HEK293 (cell line): ENCODE data around the gene GPR160.
A peak's percentile ranks its signal among the peaks of the same experiment; 100 is the strongest.

Source experiments
- CTCF ChIA-PET: fragments of 350-600 bp; formaldehyde crosslinking; extraction: SDS; loops from one replicate; lab custom pipeline; 2021; ENCODE audit warnings: antibody characterized with exemption; lab: Yijun Ruan, JAX
- POLR2A ChIA-PET: fragments of 300-600 bp; formaldehyde crosslinking; extraction: SDS; loops from one replicate; lab custom pipeline; 2020; ENCODE audit warnings: antibody characterized with exemption, inconsistent platforms; lab: Yijun Ruan, JAX
- H3K27ac ChIP-seq: fragments of 200-500 bp; sonication (Bioruptor generic); 2 replicates; pipeline ENCODE4 v1.5.1; 2014; ENCODE audit warnings: low read depth, low read length, control low read depth, inconsistent platforms; ENCODE audit errors: extremely low read depth
- H3K36me3 ChIP-seq, 2 experiments: fragments of 200-500 bp in 1 of 2; sonication (Bioruptor generic) in 1 of 2; 1 replicate in 1 of 2; 2 replicates in 1 of 2; pipeline ENCODE4 v1.5.1; 2014 to 2017; ENCODE audit warnings: inconsistent platforms in 2 of 2, low read length in 2 of 2; ENCODE audit not compliant: control insufficient read depth in 2 of 2, insufficient read depth in 1 of 2
- H3K4me1 ChIP-seq: fragments of 200-500 bp; sonication (Bioruptor generic); 2 replicates; pipeline ENCODE4 v1.5.1; 2014; ENCODE audit warnings: mild to moderate bottlenecking, low read length, inconsistent platforms; ENCODE audit not compliant: control insufficient read depth, insufficient read depth
- H3K4me3 ChIP-seq: 2 replicates; pipeline ENCODE4 v1.5.1; 2011; ENCODE audit warnings: low read depth, mild to moderate bottlenecking, control low read depth, low read length, moderate library complexity
- H3K9me3 ChIP-seq: fragments of 200-500 bp; sonication (Bioruptor generic); 2 replicates; pipeline ENCODE4 v1.5.1; 2014; ENCODE audit warnings: low read depth, low read length, inconsistent platforms; ENCODE audit not compliant: control insufficient read depth, insufficient read depth
- GLI2 ChIP-seq: fragments of 450-650 bp; formaldehyde crosslinking; IDR thresholded peaks from 2 replicates; pipeline ENCODE4; 2017; ENCODE audit warnings: missing biosample characterization, missing genetic modification characterization, low read depth, borderline replicate concordance
- GLI4 ChIP-seq: fragments of 450-650 bp; formaldehyde crosslinking; IDR thresholded peaks from 2 replicates; pipeline ENCODE4 v1.5.1; 2016; ENCODE audit warnings: missing biosample characterization, missing genetic modification characterization
- RBAK ChIP-seq: fragments of 450-650 bp; formaldehyde crosslinking; IDR thresholded peaks from 2 replicates; pipeline ENCODE4 v1.5.1; 2016; ENCODE audit warnings: missing biosample characterization, missing genetic modification characterization
- SCRT1 ChIP-seq: fragments of 450-650 bp; formaldehyde crosslinking; IDR thresholded peaks from 2 replicates; pipeline ENCODE4 v1.5.1; 2016; ENCODE audit warnings: missing biosample characterization, missing genetic modification characterization, borderline replicate concordance
- SCRT2 ChIP-seq: fragments of 450-650 bp; formaldehyde crosslinking; IDR thresholded peaks from 2 replicates; pipeline ENCODE4 v1.5.1; 2016; ENCODE audit warnings: missing biosample characterization, missing genetic modification characterization
- SP2 ChIP-seq: fragments of 450-650 bp; formaldehyde crosslinking; IDR thresholded peaks from 2 replicates; pipeline ENCODE4 v1.5.1; 2016; ENCODE audit warnings: missing biosample characterization, missing genetic modification characterization
- ZNF10 ChIP-seq: fragments of 450-650 bp; formaldehyde crosslinking; IDR thresholded peaks from 2 replicates; pipeline ENCODE4 v1.5.1; 2017; ENCODE audit warnings: missing biosample characterization, missing genetic modification characterization
- ZNF132 ChIP-seq: fragments of 450-650 bp; formaldehyde crosslinking; IDR thresholded peaks from 2 replicates; pipeline ENCODE4 v1.5.1; 2017; ENCODE audit warnings: missing biosample characterization, missing genetic modification characterization, borderline replicate concordance
- ZNF155 ChIP-seq: fragments of 450-650 bp; formaldehyde crosslinking; IDR thresholded peaks from 2 replicates; pipeline ENCODE4 v1.5.1; 2016; ENCODE audit warnings: missing biosample characterization, missing genetic modification characterization
- ZNF324 ChIP-seq: fragments of 450-650 bp; formaldehyde crosslinking; IDR thresholded peaks from 2 replicates; pipeline ENCODE4 v1.5.1; 2016; ENCODE audit warnings: missing biosample characterization, missing genetic modification characterization
- ZNF37A ChIP-seq: fragments of 450-650 bp; IDR thresholded peaks from 2 replicates; pipeline ENCODE4 v1.5.1; 2018; ENCODE audit warnings: missing biosample characterization, missing genetic modification characterization
- ZNF404 ChIP-seq: fragments of 450-650 bp; formaldehyde crosslinking; IDR thresholded peaks from 2 replicates; pipeline ENCODE4 v1.5.1; 2017; ENCODE audit warnings: missing biosample characterization, missing genetic modification characterization
- ZNF48 ChIP-seq: fragments of 450-650 bp; formaldehyde crosslinking; IDR thresholded peaks from 2 replicates; pipeline ENCODE4 v1.5.1; 2016; ENCODE audit warnings: missing biosample characterization, missing genetic modification characterization
- ZNF510 ChIP-seq: fragments of 450-650 bp; formaldehyde crosslinking; IDR thresholded peaks from 2 replicates; pipeline ENCODE4 v1.5.1; 2018; ENCODE audit warnings: mild to moderate bottlenecking, missing genetic modification characterization, missing biosample characterization; ENCODE audit not compliant: insufficient replicate concordance
- ZNF558 ChIP-seq: fragments of 450-650 bp; formaldehyde crosslinking; IDR thresholded peaks from 2 replicates; pipeline ENCODE4 v1.5.1; 2016; ENCODE audit warnings: missing biosample characterization, missing genetic modification characterization
- ZNF585B ChIP-seq: fragments of 450-650 bp; formaldehyde crosslinking; IDR thresholded peaks from 2 replicates; pipeline ENCODE4 v1.5.1; 2016; ENCODE audit warnings: missing biosample characterization, missing genetic modification characterization
- ZNF600 ChIP-seq: fragments of 450-650 bp; formaldehyde crosslinking; IDR thresholded peaks from 2 replicates; pipeline ENCODE4 v1.5.1; 2016; ENCODE audit warnings: missing biosample characterization, missing genetic modification characterization
- ZNF629 ChIP-seq: fragments of 450-650 bp; formaldehyde crosslinking; IDR thresholded peaks from 2 replicates; pipeline ENCODE4 v1.5.1; 2017; ENCODE audit warnings: missing biosample characterization, missing genetic modification characterization
- ZNF658 ChIP-seq: fragments of 450-650 bp; formaldehyde crosslinking; IDR thresholded peaks from 2 replicates; pipeline ENCODE4; 2016; ENCODE audit warnings: missing biosample characterization, missing genetic modification characterization
- ZNF76 ChIP-seq: fragments of 450-650 bp; formaldehyde crosslinking; IDR thresholded peaks from 2 replicates; pipeline ENCODE4; 2016; ENCODE audit warnings: low read depth, missing biosample characterization, missing genetic modification characterization, borderline replicate concordance
- ZNF777 ChIP-seq: fragments of 450-650 bp; formaldehyde crosslinking; IDR thresholded peaks from 2 replicates; pipeline ENCODE4 v1.5.1; 2017; ENCODE audit warnings: missing biosample characterization, missing genetic modification characterization, borderline replicate concordance
- TF ChIP-seq, protein P1 (sequence below): fragments of 450-650 bp; formaldehyde crosslinking; IDR thresholded peaks from 2 replicates; pipeline ENCODE4 v1.5.1; 2016; ENCODE audit warnings: missing biosample characterization, missing genetic modification characterization, borderline replicate concordance
- TF ChIP-seq, protein P2 (sequence below): fragments of 450-650 bp; formaldehyde crosslinking; IDR thresholded peaks from 2 replicates; pipeline ENCODE4 v1.5.1; 2017; ENCODE audit warnings: missing biosample characterization, missing genetic modification characterization
- TF ChIP-seq, protein P3 (sequence below): fragments of 450-650 bp; formaldehyde crosslinking; IDR thresholded peaks from 2 replicates; pipeline ENCODE4 v1.5.1; 2016; ENCODE audit warnings: missing biosample characterization, missing genetic modification characterization
- TF ChIP-seq, protein P4 (sequence below): fragments of 450-650 bp; formaldehyde crosslinking; IDR thresholded peaks from 2 replicates; pipeline ENCODE4 v1.5.1; 2017; ENCODE audit warnings: missing biosample characterization, mild to moderate bottlenecking, missing genetic modification characterization, moderate library complexity
- TF ChIP-seq, protein P5 (sequence below): fragments of 450-650 bp; formaldehyde crosslinking; IDR thresholded peaks from 2 replicates; pipeline ENCODE4 v1.5.1; 2016; ENCODE audit warnings: missing biosample characterization, missing genetic modification characterization

Gene GPR160

DNA sequence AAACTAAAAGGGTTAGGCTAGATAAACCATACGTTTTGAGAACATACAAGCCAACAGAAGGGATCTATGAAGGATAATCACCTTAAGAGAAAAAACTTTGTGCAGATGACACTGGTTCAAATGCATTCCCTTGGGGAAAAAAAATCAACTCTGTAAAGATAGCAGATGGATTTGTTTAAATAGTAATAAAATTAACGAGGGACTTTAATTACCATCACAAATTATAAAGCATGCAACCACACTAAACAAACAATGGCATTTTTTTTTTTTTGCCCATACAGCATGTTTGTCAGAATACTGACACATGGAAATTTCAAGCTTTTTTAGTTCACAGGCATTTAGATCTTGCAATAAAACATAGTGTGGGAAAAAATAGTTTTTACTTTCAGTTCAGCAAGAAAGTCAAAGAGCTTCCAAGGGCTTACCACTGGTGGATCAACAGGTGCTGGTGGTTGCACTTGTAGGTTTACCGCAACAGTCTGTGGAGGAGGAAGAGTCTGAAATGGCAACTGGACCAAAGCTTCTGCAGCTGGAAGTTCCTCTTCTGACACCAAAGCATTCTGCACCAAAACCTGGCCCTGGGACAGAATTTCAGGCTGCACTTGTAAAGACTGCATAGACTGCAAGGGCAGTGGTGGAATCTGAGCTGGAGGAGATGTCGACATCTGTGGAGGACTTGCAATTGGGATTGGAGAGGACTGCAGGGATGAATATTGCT is 90.6 kb downstream of the GPR160 start (continued):
- TF ChIP-seq SCRT2 (tag by site-specific recombination) = peak; percentile 98
- no peak for TF ChIP-seq ZNF37A (tag by site-specific recombination)
- TF ChIP-seq, all 188 proteins: peak for 4

DNA sequence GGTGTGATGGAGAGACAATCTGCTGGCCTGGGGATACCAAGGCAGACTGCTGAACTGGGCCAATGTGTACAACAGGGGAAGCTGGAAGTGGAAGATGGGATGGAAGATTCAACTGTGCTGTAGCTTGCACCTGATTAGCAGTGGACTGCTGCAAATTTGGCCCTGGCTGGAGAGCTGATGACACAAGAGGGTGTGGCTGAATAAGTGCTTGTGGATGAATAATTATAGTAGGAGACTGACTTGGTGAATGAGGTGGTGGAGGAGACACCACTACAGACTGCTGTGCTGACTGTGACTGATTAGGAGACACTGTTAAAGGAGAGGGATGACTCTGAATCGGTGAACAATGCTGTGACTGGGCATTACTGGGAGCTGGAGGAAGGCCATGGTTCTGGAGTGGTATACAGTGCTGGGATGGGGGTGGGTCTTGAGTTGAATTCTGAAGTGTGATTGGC is 91.2 kb downstream of the GPR160 start:
- Histone ChIP-seq H3K4me1 (no peaks in the 10 kb centered on the region), H3K27ac (no peak overlapping the region), H3K4me3 (no peak overlapping the region), H3K36me3 (peaks cover 0 to 24% of the 10 kb centered on the region in 2 experiments), H3K9me3 (no peaks in the 10 kb centered on the region)
- ChIA-PET CTCF (interaction anchor here (0.8 kb wide), 1 partner anchor 48 kb away, joined by 3 read pairs; no protein-coding TSS in a partner anchor), POLR2A (interaction anchor here (0.7 kb wide), 1 partner anchor 81 kb away, joined by 3 read pairs; no protein-coding TSS in a partner anchor)
- no peak for TF ChIP-seq SCRT1 (tag by site-specific recombination)
- no peak for TF ChIP-seq ZNF585B (tag by site-specific recombination)
- TF ChIP-seq GLI4 (tag by site-specific recombination) = no peak
- TF ChIP-seq, protein P1, sequence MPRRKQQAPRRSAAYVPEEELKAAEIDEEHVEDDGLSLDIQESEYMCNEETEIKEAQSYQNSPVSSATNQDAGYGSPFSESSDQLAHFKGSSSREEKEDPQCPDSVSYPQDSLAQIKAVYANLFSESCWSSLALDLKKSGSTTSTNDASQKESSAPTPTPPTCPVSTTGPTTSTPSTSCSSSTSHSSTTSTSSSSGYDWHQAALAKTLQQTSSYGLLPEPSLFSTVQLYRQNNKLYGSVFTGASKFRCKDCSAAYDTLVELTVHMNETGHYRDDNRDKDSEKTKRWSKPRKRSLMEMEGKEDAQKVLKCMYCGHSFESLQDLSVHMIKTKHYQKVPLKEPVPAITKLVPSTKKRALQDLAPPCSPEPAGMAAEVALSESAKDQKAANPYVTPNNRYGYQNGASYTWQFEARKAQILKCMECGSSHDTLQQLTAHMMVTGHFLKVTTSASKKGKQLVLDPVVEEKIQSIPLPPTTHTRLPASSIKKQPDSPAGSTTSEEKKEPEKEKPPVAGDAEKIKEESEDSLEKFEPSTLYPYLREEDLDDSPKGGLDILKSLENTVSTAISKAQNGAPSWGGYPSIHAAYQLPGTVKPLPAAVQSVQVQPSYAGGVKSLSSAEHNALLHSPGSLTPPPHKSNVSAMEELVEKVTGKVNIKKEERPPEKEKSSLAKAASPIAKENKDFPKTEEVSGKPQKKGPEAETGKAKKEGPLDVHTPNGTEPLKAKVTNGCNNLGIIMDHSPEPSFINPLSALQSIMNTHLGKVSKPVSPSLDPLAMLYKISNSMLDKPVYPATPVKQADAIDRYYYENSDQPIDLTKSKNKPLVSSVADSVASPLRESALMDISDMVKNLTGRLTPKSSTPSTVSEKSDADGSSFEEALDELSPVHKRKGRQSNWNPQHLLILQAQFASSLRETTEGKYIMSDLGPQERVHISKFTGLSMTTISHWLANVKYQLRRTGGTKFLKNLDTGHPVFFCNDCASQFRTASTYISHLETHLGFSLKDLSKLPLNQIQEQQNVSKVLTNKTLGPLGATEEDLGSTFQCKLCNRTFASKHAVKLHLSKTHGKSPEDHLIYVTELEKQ (tag by site-specific recombination) = no peak
- TF ChIP-seq SP2 (tag by site-specific recombination) = peak; percentile 35
- TF ChIP-seq ZNF600 (tag by site-specific recombination) = peak; percentile 75
- no peak for TF ChIP-seq GLI2 (tag by site-specific recombination)
- no peak for TF ChIP-seq ZNF558 (tag by site-specific recombination)
- 0 out of 2 replicates have a peak, but pooled peaks have one; percentile 10 for TF ChIP-seq ZNF629
- TF ChIP-seq, protein P2, sequence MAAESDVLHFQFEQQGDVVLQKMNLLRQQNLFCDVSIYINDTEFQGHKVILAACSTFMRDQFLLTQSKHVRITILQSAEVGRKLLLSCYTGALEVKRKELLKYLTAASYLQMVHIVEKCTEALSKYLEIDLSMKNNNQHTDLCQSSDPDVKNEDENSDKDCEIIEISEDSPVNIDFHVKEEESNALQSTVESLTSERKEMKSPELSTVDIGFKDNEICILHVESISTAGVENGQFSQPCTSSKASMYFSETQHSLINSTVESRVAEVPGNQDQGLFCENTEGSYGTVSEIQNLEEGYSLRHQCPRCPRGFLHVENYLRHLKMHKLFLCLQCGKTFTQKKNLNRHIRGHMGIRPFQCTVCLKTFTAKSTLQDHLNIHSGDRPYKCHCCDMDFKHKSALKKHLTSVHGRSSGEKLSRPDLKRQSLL (tag by site-specific recombination) = no peak
- TF ChIP-seq, protein P3, sequence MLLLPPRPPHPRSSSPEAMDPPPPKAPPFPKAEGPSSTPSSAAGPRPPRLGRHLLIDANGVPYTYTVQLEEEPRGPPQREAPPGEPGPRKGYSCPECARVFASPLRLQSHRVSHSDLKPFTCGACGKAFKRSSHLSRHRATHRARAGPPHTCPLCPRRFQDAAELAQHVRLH = no peak
- TF ChIP-seq ZNF132 = no peak
- no peak for TF ChIP-seq ZNF777 (tag by site-specific recombination)
- TF ChIP-seq RBAK (tag by site-specific recombination) = no peak
- TF ChIP-seq, protein P4, sequence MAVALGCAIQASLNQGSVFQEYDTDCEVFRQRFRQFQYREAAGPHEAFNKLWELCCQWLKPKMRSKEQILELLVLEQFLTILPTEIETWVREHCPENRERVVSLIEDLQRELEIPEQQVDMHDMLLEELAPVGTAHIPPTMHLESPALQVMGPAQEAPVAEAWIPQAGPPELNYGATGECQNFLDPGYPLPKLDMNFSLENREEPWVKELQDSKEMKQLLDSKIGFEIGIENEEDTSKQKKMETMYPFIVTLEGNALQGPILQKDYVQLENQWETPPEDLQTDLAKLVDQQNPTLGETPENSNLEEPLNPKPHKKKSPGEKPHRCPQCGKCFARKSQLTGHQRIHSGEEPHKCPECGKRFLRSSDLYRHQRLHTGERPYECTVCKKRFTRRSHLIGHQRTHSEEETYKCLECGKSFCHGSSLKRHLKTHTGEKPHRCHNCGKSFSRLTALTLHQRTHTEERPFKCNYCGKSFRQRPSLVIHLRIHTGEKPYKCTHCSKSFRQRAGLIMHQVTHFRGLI (tag by site-specific recombination) = no peak
- TF ChIP-seq, protein P5, sequence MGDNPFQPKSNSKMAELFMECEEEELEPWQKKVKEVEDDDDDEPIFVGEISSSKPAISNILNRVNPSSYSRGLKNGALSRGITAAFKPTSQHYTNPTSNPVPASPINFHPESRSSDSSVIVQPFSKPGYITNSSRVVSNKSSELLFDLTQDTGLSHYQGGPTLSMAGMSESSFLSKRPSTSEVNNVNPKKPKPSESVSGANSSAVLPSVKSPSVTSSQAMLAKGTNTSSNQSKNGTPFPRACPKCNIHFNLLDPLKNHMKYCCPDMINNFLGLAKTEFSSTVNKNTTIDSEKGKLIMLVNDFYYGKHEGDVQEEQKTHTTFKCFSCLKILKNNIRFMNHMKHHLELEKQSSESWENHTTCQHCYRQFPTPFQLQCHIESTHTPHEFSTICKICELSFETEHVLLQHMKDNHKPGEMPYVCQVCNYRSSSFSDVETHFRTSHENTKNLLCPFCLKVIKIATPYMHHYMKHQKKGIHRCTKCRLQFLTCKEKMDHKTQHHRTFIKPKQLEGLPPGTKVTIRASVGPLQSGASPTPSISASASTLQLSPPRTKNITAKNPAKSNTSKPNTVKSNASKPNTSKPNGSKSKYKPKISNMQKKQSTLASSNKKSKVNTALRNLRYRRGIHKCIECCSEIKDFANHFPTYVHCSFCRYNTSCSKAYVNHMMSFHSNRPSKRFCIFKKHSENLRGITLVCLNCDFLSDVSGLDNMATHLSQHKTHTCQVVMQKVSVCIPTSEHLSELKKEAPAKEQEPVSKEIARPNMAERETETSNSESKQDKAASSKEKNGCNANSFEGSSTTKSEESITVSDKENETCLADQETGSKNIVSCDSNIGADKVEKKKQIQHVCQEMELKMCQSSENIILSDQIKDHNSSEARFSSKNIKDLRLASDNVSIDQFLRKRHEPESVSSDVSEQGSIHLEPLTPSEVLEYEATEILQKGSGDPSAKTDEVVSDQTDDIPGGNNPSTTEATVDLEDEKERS = 0 out of 2 replicates have a peak, but pooled peaks have one; percentile 36
- TF ChIP-seq ZNF48 (tag by site-specific recombination) = no peak
- no peak for TF ChIP-seq ZNF658 (tag by site-specific recombination)
- TF ChIP-seq ZNF10 = peak; percentile 91
- TF ChIP-seq ZNF76 = no peak
- no peak for TF ChIP-seq ZNF510 (tag by site-specific recombination)
- no peak for TF ChIP-seq ZNF155
- no peak for TF ChIP-seq ZNF404
- TF ChIP-seq ZNF324 (tag by site-specific recombination) = no peak
